ENCODE results near the gene E2F4. TPM values are rescaled to one million over a fixed set of nuclear protein-coding genes. Genes with fewer than 3 reads are reported as not detected.
A peak's percentile ranks its signal among the peaks of the same experiment; 100 is the strongest.

Gene E2F4
- total and polyA plus RNA-seq, 2 of the 13 experiments (the other 11 are each of a cell fraction or from before 2014, with no cell fraction given): 84.8 to 91.2 TPM

DNA sequence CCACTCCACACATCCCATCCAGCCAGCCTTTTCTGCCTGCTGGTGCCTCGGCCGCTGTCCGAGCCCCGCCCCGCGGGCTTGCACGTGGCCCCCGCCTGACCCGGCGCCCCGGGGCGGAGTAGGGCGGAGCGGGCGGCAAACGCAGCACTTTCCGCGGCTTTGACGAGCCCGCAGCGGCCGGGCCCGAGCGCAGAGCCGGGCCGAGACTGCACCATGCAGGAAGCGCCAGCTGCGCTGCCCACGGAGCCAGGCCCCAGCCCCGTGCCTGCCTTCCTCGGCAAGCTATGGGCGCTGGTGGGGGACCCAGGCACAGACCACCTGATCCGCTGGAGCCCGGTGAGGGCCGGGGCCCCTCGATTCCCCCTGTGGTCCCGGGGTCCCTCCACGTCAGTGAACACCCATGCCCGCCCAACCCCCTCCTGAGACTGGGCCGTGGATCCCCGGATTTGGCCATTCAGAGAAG, 27.3 kb upstream of the E2F4 start, which contains the start of gene HSF4 (continued):
- TF ChIP-seq FOXC1 (CRISPR knock-in tag; IDR thresholded peaks at IDR 0.05; ENCODE audit: borderline replicate concordance): 0 out of 2 replicates have a peak, but pooled peaks have one; percentile 50
- peak; percentile 90; the same call in 1 of the 2 replicates for TF ChIP-seq ZSCAN20 (CRISPR knock-in tag; IDR thresholded peaks at IDR 0.05; ENCODE audit: borderline replicate concordance)
- peak; percentile 63; the same call in 1 of the 2 replicates for TF ChIP-seq HMG20B (CRISPR knock-in tag; conservative IDR thresholded peaks at IDR 0.05)
- no peak for TF ChIP-seq TRIM24 (CRISPR knock-in tag; IDR thresholded peaks at IDR 0.05)
- no peak for TF ChIP-seq POLR2AphosphoS2 (IDR thresholded peaks at IDR 0.05; ENCODE audit: low read depth, low read length)
- TF ChIP-seq PHF8 (CRISPR knock-in tag; IDR thresholded peaks at IDR 0.05): 0 out of 2 replicates have a peak, but pooled peaks have one; percentile 33
- TF ChIP-seq, protein P1, sequence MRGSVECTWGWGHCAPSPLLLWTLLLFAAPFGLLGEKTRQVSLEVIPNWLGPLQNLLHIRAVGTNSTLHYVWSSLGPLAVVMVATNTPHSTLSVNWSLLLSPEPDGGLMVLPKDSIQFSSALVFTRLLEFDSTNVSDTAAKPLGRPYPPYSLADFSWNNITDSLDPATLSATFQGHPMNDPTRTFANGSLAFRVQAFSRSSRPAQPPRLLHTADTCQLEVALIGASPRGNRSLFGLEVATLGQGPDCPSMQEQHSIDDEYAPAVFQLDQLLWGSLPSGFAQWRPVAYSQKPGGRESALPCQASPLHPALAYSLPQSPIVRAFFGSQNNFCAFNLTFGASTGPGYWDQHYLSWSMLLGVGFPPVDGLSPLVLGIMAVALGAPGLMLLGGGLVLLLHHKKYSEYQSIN (CRISPR knock-in tag; IDR thresholded peaks at IDR 0.05; ENCODE audit: borderline replicate concordance): no peak
- TF ChIP-seq FOSL1 (CRISPR knock-in tag; IDR thresholded peaks at IDR 0.05; ENCODE audit: borderline replicate concordance): no peak; the same call in 1 of the 2 replicates
- peak; percentile 89; the same call in 1 of the 2 replicates for TF ChIP-seq TSC22D2 (CRISPR knock-in tag; IDR thresholded peaks at IDR 0.05; ENCODE audit: borderline replicate concordance)
- TF ChIP-seq ZNF468 (CRISPR knock-in tag; IDR thresholded peaks at IDR 0.05): peak; percentile 78; the same call in 1 of the 2 replicates
- TF ChIP-seq ZNF816 (CRISPR knock-in tag; IDR thresholded peaks at IDR 0.05; ENCODE audit: borderline replicate concordance): peak; percentile 78; the same call in 1 of the 2 replicates
- TF ChIP-seq, protein P2, sequence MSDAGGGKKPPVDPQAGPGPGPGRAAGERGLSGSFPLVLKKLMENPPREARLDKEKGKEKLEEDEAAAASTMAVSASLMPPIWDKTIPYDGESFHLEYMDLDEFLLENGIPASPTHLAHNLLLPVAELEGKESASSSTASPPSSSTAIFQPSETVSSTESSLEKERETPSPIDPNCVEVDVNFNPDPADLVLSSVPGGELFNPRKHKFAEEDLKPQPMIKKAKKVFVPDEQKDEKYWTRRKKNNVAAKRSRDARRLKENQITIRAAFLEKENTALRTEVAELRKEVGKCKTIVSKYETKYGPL (CRISPR knock-in tag; IDR thresholded peaks at IDR 0.05): peak; percentile 60; the same call in 1 of the 2 replicates
- TF ChIP-seq ZNF326 (CRISPR knock-in tag; IDR thresholded peaks at IDR 0.05; ENCODE audit: borderline replicate concordance): no peak
- peak; percentile 26; the same call in 1 of the 2 replicates for TF ChIP-seq JUND (CRISPR knock-in tag; IDR thresholded peaks at IDR 0.05)
- no peak for TF ChIP-seq CBX2 (IDR thresholded peaks at IDR 0.05; ENCODE audit: low read depth, low read length)
- TF ChIP-seq CBX2 (CRISPR knock-in tag; IDR thresholded peaks at IDR 0.05; ENCODE audit: low read depth): no peak; the same call in 1 of the 2 replicates
- TF ChIP-seq KLF16 (CRISPR knock-in tag; IDR thresholded peaks at IDR 0.05): peak in 1 of 2 experiments; percentile 91; a peak in 2 of 4 replicates
- TF ChIP-seq, protein P3, sequence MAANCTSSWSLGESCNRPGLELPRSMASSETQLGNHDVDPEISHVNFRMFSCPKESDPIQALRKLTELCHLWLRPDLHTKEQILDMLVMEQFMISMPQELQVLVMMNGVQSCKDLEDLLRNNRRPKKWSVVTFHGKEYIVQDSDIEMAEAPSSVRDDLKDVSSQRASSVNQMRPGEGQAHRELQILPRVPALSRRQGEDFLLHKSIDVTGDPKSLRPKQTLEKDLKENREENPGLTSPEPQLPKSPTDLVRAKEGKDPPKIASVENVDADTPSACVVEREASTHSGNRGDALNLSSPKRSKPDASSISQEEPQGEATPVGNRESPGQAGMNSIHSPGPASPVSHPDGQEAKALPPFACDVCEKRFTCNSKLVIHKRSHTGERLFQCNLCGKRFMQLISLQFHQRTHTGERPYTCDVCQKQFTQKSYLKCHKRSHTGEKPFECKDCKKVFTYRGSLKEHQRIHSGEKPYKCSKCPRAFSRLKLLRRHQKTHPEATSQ (CRISPR knock-in tag; IDR thresholded peaks at IDR 0.05; ENCODE audit: borderline replicate concordance): peak; percentile 92; the same call in 1 of the 2 replicates
- no peak for TF ChIP-seq ZNF484 (CRISPR knock-in tag; IDR thresholded peaks at IDR 0.05; ENCODE audit: borderline replicate concordance, low read depth)
- 0 out of 2 replicates have a peak, but pooled peaks have one; percentile 69 for TF ChIP-seq ZNF564 (CRISPR knock-in tag; IDR thresholded peaks at IDR 0.05)
- TF ChIP-seq ZNF747 (CRISPR knock-in tag; IDR thresholded peaks at IDR 0.05; ENCODE audit: borderline replicate concordance): 0 out of 2 replicates have a peak, but pooled peaks have one; percentile 24
- TF ChIP-seq ZNF441 (CRISPR knock-in tag; IDR thresholded peaks at IDR 0.05; ENCODE audit: borderline replicate concordance): peak; percentile 94
- peak; percentile 95; the same call in 1 of the 2 replicates for TF ChIP-seq ZNF572 (CRISPR knock-in tag; IDR thresholded peaks at IDR 0.05)
- peak; percentile 70; the same call in 1 of the 2 replicates for TF ChIP-seq BRCA1 (CRISPR knock-in tag; IDR thresholded peaks at IDR 0.05)
- TF ChIP-seq TBL1XR1 (IDR thresholded peaks at IDR 0.05; ENCODE audit: borderline replicate concordance, low read length, partially characterized antibody): no peak
- no peak for TF ChIP-seq ELF4 (CRISPR knock-in tag; IDR thresholded peaks at IDR 0.05; ENCODE audit: borderline replicate concordance)
- peak; percentile 89; the same call in 1 of the 2 replicates for TF ChIP-seq HES4 (CRISPR knock-in tag; IDR thresholded peaks at IDR 0.05; ENCODE audit: borderline replicate concordance)
- peak; percentile 62; the same call in 1 of the 2 replicates for TF ChIP-seq PHF20 (CRISPR knock-in tag; IDR thresholded peaks at IDR 0.05)
- TF ChIP-seq GATAD2A (CRISPR knock-in tag; IDR thresholded peaks at IDR 0.05): 0 out of 2 replicates have a peak, but pooled peaks have one; percentile 23
